Esophagus muscularis mucosa (tissue), 4 donors: ENCODE measurements around the gene SYTL1.

Experiments used
- EP300 ChIP-seq: sonication (generic); formaldehyde crosslinking; IDR thresholded peaks from one replicate; pipeline ENCODE4 v1.6.1; 2017; ENCODE audit warnings: antibody characterized with exemption
- POLR2A ChIP-seq: fragments of 450-650 bp; IDR thresholded peaks from one replicate; pipeline ENCODE4 v1.6.1; 2017; ENCODE audit warnings: antibody characterized with exemption, moderate library complexity, mild to moderate bottlenecking, low read depth
- POLR2AphosphoS5 ChIP-seq, 2 donors: sonication (generic); formaldehyde crosslinking; IDR thresholded peaks; one replicate each; pipeline ENCODE4 v1.6.1; 2017; ENCODE audit warnings: antibody characterized with exemption in 2 of 2
- TF ChIP-seq, protein P1 (sequence below), 3 experiments: fragments of 200-600 bp in 2 of 3; fragments of 450-650 bp in 1 of 3; sonication (generic) in 2 of 3; IDR thresholded peaks; one replicate each; pipeline ENCODE4 v1.5.1; 2017 to 2019; ENCODE audit warnings: antibody characterized with exemption in 3 of 3, mild to moderate bottlenecking in 2 of 3, moderate library complexity in 1 of 3

GRCh38 chr1:27318136-27318535 lies 23.7 kb upstream of the SYTL1 start:
- TF ChIP-seq POLR2A (no peak), POLR2AphosphoS5 (IDR thresholded peaks at IDR 0.05) (no peak), EP300 (no peak)
- TF ChIP-seq, protein P1, sequence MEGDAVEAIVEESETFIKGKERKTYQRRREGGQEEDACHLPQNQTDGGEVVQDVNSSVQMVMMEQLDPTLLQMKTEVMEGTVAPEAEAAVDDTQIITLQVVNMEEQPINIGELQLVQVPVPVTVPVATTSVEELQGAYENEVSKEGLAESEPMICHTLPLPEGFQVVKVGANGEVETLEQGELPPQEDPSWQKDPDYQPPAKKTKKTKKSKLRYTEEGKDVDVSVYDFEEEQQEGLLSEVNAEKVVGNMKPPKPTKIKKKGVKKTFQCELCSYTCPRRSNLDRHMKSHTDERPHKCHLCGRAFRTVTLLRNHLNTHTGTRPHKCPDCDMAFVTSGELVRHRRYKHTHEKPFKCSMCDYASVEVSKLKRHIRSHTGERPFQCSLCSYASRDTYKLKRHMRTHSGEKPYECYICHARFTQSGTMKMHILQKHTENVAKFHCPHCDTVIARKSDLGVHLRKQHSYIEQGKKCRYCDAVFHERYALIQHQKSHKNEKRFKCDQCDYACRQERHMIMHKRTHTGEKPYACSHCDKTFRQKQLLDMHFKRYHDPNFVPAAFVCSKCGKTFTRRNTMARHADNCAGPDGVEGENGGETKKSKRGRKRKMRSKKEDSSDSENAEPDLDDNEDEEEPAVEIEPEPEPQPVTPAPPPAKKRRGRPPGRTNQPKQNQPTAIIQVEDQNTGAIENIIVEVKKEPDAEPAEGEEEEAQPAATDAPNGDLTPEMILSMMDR (IDR thresholded peaks at IDR 0.05), result no peak
